Globus pallidus (tissue), 1 donor: ENCODE measurements around the gene SNX27.

ENCODE experiments used
- DNase-seq: peaks from one replicate; pipeline ENCODE4 v3.0.0-alpha.2; 2015; ENCODE audit warnings: low spot score

SNX27 gene

GRCh38 chr1:151705753-151706463 lies 94.1 kb downstream of the SNX27 start:
- no peak for DNase-seq

DNA sequence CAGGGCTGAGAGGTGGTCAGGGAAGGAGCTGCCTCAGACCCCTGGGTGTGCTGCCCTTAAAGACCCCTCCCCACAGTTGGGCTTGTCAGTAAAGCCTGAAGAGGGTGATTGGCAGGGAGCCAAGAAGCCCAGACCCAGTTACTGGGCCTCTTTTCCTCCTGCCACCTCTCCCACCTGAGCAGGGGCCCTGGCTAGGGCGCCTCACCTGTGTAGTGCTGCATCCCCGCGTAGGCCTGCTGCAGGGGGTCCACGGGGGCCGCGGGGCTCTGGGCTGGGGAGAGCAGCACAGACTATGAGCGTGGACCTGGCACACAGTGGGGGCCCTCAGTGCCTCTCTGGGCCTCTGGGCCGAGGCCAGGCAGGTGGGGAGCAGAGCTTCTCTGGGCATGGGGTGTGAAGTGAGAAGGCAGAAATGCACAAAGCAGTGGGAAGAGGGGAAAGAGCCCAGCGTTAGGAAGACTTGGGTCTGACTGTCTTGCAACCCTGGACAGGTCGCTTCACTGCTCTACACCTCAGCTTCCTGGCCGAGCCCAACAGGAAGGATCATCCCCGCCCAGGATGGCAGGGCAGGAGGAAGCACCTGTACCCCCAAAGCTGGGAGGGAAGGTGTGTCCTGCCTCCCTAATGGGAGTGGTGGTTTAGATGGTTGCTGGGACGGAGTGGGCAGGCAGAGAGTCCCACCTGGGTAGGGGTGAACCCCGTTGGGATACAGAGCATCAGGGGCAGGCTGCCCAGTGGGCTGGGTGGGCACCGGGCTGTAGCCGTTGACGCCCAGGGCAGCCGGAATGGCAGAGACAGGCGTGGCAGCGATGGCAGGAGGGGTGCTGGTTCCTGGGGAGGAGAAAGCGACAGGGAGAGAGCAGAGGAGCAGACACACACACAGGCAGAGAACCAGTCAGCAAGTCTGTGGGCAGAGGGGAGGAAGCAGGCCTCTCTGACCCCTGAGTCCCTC lies 94.9 kb downstream of the SNX27 start:
- no peak for DNase-seq

- no peak for DNase-seq
These were observed 95.8 kb downstream of the SNX27 start for GRCh38 chr1:151707541-151708065.

DNA sequence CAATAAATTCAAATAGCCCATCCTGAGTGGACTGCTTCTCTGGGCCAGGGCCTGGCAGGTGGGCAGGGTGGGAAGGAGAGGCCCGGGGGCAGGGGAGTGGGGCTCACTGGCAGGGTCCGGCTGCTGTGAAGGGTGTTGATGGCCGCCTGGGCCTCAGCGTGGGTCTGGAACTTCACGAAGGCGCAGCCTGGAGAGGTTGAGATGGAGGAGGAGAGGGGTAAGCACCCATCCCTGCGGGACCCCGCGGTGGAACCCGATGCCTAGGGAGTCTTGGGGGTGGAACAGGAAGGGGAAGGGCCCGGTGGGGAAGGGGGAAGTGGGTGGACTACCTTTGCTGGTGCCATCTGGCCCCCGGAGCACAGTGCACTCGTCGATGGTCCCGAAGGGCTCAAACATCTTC lies 97.0 kb downstream of the SNX27 start:
- DNase-seq, result no peak

DNA sequence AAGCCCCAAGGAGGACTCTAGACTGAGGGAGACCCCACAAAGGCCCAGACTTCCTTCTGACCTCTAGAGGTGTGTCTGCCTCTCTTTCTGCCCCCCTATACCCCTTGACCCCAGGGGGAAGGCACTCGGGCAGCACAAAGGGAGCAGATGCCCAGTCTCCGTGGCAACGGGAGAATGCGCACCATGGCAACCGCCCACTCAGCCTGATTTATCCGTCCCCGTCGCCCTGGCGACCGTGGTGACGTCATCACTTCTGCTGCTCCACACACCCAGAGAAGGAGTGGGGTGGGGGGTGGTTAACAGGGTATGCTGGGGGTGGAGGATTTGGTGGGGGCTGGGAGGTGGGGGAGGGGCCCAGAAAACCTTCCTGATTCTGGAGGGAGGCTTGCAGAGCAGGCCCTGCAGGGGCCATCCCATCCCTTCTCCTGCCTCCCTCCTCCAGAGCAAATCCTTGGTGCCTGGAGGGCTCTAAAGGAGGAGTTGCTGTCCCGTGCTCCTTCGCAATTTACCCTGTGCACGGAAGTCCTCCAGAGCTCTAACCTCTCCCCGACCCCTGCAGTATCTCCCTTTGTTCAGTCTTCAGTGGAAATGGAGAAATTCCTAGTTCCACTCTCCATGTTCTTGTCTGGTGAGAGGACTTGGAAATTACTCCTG lies 98.5 kb downstream of the SNX27 start:
- peak; percentile 39 for DNase-seq

- DNase-seq, result no peak
These were observed 99.4 kb downstream of the SNX27 start for GRCh38 chr1:151711044-151711800.

DNA sequence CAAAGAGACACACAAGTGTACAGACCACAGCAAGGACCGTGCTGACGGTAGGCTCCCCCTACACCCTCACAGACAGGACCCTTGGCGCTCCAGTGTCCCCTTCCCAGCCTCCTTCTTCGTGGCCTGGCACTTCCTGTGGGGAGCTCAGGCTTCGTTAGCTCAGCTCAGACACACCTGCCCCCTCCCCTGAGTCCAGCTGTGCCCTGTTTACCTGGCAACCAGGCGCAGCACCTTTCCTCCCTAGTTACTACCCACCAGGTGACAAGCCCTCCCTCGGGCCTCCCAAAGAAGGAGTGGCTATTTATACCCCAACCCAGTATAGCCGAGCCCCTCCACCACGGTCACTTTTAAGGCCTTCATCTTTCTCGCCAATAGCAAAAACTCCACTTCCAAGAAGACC lies 100.1 kb downstream of the SNX27 start:
- no peak for DNase-seq

DNA sequence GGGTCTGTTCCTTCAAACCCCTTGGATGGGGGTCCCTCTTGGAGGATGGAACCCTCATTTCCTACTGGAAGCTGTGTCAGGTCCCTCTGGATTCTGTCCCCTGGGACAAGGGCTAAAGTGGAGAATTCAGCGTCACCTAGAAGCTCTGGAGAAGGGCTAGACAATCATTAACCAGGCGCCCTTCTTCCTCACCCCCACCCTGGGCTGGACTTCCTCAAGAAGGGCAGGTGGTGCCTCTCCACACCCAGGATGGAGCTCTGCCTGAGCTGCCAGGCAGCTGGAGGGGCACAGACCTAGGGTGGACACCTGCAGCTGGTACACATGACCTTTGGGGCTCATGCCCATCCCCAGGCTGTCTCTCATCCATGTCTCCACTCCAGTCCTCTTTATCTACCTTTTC lies 101.2 kb downstream of the SNX27 start:
- no peak for DNase-seq

DNA sequence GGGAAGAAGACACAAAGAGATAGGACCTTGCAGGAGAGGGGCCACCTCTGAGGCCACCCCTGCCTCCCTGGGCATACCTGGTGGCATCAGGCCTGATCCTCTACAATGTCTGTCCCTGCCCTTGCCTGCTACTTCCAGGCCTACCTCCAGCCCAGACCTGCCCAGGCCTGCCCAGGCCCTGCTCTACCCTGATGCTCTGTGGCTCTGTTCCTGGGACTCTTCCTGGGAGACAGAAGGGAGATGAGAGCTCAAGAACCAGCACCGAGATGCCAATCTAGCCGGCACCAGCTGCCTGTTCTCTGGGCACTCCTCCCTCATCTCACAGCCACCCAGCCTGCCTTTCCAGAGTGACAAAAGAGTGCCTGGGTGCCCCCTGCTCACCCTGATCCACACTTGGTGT lies 102.0 kb downstream of the SNX27 start:
- DNase-seq, result no peak

- no peak for DNase-seq
These were observed 103.2 kb downstream of the SNX27 start for GRCh38 chr1:151714820-151715725.

DNA sequence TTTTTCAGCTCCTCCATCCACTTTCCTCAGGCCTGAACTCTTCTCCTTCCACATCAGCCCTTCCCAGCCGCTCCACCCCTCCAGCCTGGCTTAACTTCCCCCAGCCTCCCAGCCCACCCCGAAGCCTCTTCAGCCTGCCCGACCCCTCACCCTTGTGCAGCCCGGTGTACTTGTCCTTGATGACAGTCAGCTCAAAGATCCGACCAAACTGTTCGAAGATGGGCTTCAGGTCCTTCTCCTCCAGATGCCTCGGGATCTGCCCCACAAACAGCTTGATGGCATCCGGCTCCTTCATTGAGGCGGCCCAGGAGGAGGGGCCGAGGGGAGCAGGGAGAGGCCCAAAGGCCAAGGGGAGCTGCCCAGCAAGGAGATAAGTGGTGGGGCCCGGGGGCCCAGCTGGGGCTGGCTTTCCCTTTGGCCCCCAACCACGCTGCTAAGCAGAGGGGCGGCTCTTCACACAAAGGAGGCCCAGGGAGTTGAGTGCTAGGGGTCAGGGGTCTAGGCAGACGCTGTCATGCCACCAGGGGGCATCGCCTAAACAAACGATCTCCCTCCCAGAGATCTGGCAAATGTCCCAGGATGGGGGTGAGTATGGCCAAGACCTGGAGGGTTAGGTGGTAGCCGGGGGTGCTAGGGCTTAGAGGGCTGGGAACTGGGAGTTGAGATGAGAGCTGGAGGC lies 104.0 kb downstream of the SNX27 start:
- no peak for DNase-seq

DNA sequence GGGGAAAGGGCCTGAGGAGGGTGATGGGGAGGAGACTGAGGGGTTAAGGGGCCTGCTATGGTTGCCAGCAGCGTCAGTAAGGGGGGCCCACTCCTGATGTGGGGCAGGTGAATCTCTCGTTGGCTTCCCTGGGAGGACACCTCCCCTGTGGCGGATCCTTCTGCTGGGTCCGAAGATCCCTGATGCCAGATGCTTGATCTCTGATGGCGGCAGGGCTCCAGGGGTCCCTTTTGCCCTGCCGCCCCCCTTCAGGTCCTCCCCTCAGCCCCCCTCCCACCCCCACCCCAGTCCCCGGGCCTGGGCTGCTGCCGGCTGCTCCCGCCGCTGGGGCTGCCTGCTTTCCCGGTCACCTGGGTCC lies 104.5 kb downstream of the SNX27 start:
- no peak for DNase-seq

DNA sequence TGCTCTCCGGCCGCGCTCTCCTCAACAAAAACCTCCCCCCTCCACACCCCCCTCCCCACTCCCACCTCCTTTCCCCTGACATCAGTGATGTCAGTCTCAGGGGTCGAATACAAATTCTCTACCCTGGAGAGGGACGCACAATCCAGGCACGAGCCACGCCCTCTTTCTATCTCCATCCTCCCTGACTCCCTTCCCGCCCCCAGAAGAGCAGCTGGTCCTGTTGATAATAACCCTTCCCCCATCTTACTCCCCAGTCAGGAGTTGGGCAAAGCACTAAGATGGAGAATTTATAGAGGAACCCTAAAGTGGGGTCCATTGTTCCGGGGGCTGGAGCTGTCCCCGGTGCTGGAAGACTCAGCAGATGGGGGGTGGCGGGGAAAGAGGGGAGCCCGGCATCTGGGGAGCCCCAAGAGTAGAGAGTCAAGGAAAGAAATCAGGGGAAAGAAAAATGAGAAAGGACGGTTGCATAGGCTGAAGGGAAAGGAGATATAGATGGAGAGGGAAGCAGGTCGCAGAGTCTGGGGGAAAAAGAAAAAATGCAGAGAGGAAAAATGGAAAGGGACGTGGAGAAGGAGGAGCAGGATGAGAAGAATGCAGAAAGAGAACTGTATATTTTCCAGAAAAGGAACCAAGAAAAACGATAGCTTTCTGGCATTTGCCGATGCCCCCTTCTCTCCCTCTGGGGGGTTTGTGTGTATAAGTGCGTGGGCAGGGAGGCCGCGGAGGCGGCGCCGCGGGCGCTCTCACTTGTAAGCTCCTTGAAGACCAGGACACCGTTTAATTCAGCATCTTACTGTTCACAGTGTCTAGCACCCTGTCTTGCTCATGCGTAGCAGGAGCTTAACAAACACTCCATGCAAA lies 105.2 kb downstream of the SNX27 start, which contains the start of gene CELF3:
Gene CELF3 (minus strand): TSS at position 33 of the 861 bp plus-strand sequence. CDS start 783 bp downstream, outside the sequence.
- DNase-seq, result peak; percentile 43

DNA sequence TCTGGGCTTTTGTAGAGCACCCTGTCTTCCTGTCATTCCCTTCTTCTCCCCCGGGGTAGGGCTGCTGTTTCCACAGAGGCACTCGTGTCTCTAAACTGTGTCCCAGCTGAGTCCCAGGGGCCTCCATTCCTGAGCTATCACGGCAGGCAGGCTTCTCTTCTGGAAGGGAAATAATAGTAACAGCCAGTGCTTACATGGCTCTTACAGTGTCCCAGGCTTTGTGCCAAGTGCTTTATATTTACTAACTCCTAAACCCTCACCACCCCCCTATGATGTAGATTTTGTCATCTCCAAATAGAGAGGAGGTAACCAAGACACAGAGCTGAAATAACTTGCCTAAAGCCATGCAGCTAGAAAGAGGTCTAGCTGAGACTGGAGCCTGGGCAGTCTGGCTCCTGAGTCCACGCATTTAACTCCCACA lies 106.2 kb downstream of the SNX27 start:
- no peak for DNase-seq

GRCh38 chr1:151718666-151719065 lies 106.8 kb downstream of the SNX27 start:
- DNase-seq, result no peak

DNA sequence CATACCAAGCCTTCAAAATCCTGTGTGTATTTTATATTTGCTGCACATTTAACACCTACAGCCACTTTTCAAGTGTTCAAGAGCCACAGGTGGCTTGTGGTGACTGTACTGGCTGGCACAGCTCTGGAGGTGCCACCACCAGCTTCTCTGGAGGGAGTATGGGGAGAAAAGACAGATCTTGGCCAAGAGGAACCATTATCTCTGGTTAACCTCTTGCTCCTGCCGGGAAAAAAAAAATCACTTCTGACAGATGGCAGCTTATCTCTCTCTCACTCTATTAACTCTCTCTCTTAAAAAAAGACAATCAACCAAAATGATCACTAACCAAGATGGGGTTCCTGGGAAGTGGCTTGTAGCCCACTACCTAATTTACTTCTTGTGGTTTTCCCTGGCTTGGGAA lies 108.3 kb downstream of the SNX27 start:
- DNase-seq, result no peak

- no peak for DNase-seq
These were observed 108.7 kb downstream of the SNX27 start for GRCh38 chr1:151720554-151720953.

DNA sequence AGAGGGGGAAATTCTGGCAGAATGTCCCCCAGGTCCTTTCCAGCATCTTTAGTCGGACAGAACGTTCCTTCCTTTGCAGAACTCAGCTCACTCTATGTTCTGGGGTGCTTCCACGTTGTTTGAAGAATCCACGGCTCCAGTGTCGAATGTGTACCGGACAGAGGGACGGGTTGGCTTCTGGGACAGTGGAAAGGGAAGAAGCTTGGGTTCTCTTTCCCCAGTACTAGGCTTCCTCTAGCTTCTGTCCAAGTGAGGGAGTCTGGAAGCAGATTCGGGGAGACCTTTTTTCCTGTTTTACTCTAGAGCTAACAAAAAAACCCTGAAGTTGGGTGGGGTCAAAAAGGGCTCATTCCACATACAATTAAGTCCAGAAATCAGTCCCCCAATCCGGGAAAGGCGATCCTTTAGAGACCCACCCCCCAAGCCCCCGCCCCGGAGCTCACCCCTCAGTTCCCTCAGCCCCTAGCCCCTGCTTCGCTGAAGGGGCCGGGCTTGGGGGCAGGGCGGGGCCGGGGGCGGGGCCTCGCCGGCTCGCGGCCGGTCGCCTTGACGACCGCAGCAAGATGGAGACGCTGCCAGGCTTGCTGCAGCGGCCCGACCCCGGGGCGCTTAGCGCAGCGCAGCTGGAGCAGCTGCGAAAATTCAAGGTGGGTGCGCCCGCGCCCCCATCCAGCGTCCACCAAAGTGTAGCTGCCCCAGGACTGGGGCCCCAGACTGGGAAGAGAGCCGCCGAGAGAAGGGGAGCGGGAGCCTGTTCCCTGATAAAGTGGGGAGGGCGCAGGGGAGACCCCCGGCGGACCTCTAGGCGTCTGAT lies 109.3 kb downstream of the SNX27 start, which contains the start of gene RIIAD1:
Gene RIIAD1 (plus strand): TSS at position 549 of the 814 bp plus-strand sequence. CDS start 15 bp downstream, at position 564.
- no peak for DNase-seq
